ENCODE measurements around the gene PER1.

PER1 gene

GRCh38 chr17:8152112-8152775 lies at the start of gene PER1:
TSS of gene PER1 (minus strand) at chr17:8152404. CDS start at chr17:8150706, 1,698 bp downstream.
- DNase-seq (peak; percentile 84 to 94), ATAC-seq (peak; percentile 50)
- Mint-ChIP-seq H3K4me1 (peaks cover 27% of the 10 kb centered on the region), H3K27me3 (no peaks in the 10 kb centered on the region), H3K27ac (peak within 1 kb of the TSS; percentile 96 to 98), H3K4me3 (no peak within 1 kb of the TSS), H3K9me3 (no peaks in the 10 kb centered on the region)

- ATAC-seq = peak; percentile 60
Observed at GRCh38 chr17:8192070-8192815, 40.0 kb upstream of the PER1 start.

GRCh38 chr17:8190506-8190905 lies 38.3 kb upstream of the PER1 start:
- ATAC-seq (no peak), DNase-seq (no peak)
- H3K27me3 Mint-ChIP-seq = no peaks in the 10 kb centered on the region
- no peaks in the 10 kb centered on the region for H3K9me3 Mint-ChIP-seq
- no peak overlapping the region for H3K4me3 Mint-ChIP-seq
- no peak overlapping the region for H3K27ac Mint-ChIP-seq
- H3K4me1 Mint-ChIP-seq = no peaks in the 10 kb centered on the region

More at GRCh38 chr17:8192070-8192815, 40.0 kb upstream of the PER1 start:
- Mint-ChIP-seq H3K4me1 (peaks cover 13% of the 10 kb centered on the region), H3K27ac (no peak overlapping the region), H3K9me3 (no peaks in the 10 kb centered on the region), H3K27me3 (no peaks in the 10 kb centered on the region), H3K4me3 (no peak overlapping the region)
- peak; percentile 53 to 77 for DNase-seq

- Mint-ChIP-seq H3K27ac (peak within 1 kb of the TSS; percentile 93 to 98), H3K27me3 (no peaks in the 10 kb centered on the region), H3K4me3 (no peak within 1 kb of the TSS), H3K9me3 (no peaks in the 10 kb centered on the region), H3K4me1 (no peaks in the 10 kb centered on the region)
- DNase-seq (peak; percentile 93 to 97), ATAC-seq (peak; percentile 73)
Observed at GRCh38 chr17:8189711-8190477, 37.7 kb upstream of the PER1 start, which contains the start of gene BORCS6. TSS of gene BORCS6 (minus strand) at chr17:8190180. CDS start at chr17:8190140, 40 bp downstream.

- ATAC-seq (no peak), DNase-seq (peak; percentile 51 to 67)
- peak overlapping the region; percentile 59 to 98 for H3K27ac Mint-ChIP-seq
- no peaks in the 10 kb centered on the region for H3K9me3 Mint-ChIP-seq
- no peaks in the 10 kb centered on the region for H3K4me1 Mint-ChIP-seq
- H3K27me3 Mint-ChIP-seq = no peaks in the 10 kb centered on the region
- H3K4me3 Mint-ChIP-seq = no peak overlapping the region
Observed at GRCh38 chr17:8189041-8189710, 37.0 kb upstream of the PER1 start.

GRCh38 chr17:8188263-8188839 lies 36.1 kb upstream of the PER1 start:
- ATAC-seq = no peak
- H3K9me3 Mint-ChIP-seq = no peaks in the 10 kb centered on the region

GRCh38 chr17:8187517-8188262 lies 35.5 kb upstream of the PER1 start:
- Mint-ChIP-seq H3K4me1 (peaks cover 6% of the 10 kb centered on the region), H3K4me3 (no peak overlapping the region), H3K9me3 (no peaks in the 10 kb centered on the region), H3K27me3 (no peaks in the 10 kb centered on the region), H3K27ac (no peak overlapping the region)
- DNase-seq (peak; percentile 91 to 92), ATAC-seq (peak; percentile 45)

More at GRCh38 chr17:8188263-8188839, 36.1 kb upstream of the PER1 start:
- Mint-ChIP-seq H3K4me3 (no peak overlapping the region), H3K27me3 (no peaks in the 10 kb centered on the region), H3K27ac (no peak overlapping the region), H3K4me1 (peaks cover 6% of the 10 kb centered on the region)
- DNase-seq = peak; percentile 25 to 36

GRCh38 chr17:8186787-8187516 lies 34.7 kb upstream of the PER1 start:
- no peak overlapping the region for H3K4me3 Mint-ChIP-seq
- H3K27ac Mint-ChIP-seq = no peak overlapping the region
- peak; percentile 57 for ATAC-seq
- H3K9me3 Mint-ChIP-seq = no peaks in the 10 kb centered on the region
- H3K4me1 Mint-ChIP-seq = peaks cover 8% of the 10 kb centered on the region
- DNase-seq = peak; percentile 95 to 96
- no peaks in the 10 kb centered on the region for H3K27me3 Mint-ChIP-seq

GRCh38 chr17:8186446-8186786 lies 34.2 kb upstream of the PER1 start:
- DNase-seq (no peak), ATAC-seq (peak; percentile 9)
- Mint-ChIP-seq H3K9me3 (no peaks in the 10 kb centered on the region), H3K4me1 (peaks cover 14% of the 10 kb centered on the region), H3K4me3 (no peak overlapping the region), H3K27me3 (no peaks in the 10 kb centered on the region), H3K27ac (no peak overlapping the region)

GRCh38 chr17:8185582-8186445 lies 33.6 kb upstream of the PER1 start:
- Mint-ChIP-seq H3K27ac (no peak overlapping the region), H3K4me3 (no peak overlapping the region), H3K4me1 (peaks cover 14% of the 10 kb centered on the region), H3K27me3 (no peaks in the 10 kb centered on the region), H3K9me3 (no peaks in the 10 kb centered on the region)
- peak; percentile 10 for ATAC-seq
- DNase-seq = peak; percentile 91 to 94

GRCh38 chr17:8176998-8177731 lies 25.0 kb upstream of the PER1 start:
- Mint-ChIP-seq H3K27me3 (no peaks in the 10 kb centered on the region), H3K9me3 (no peaks in the 10 kb centered on the region), H3K4me1 (peaks cover 50% of the 10 kb centered on the region), H3K4me3 (peak overlapping the region; percentile 95 to 96), H3K27ac (peak overlapping the region in 1 of 2 donors; percentile 95)
- ATAC-seq (no peak), DNase-seq (no peak)

GRCh38 chr17:8176197-8176940 lies 24.2 kb upstream of the PER1 start, which contains the start of gene TMEM107:
TSS of gene TMEM107 (minus strand) at chr17:8176380. CDS start at chr17:8176286, 94 bp downstream.
- peak within 1 kb of the TSS; percentile 95 to 96 for H3K27ac Mint-ChIP-seq

More at GRCh38 chr17:8176197-8176940, 24.2 kb upstream of the PER1 start, which contains the start of gene TMEM107:
- no peaks in the 10 kb centered on the region for H3K27me3 Mint-ChIP-seq
- H3K4me3 Mint-ChIP-seq = peak within 1 kb of the TSS; percentile 95 to 96
- peak; percentile 69 for ATAC-seq
- DNase-seq = peak; percentile 78 to 86
- peaks cover 50% of the 10 kb centered on the region for H3K4me1 Mint-ChIP-seq
- H3K9me3 Mint-ChIP-seq = no peaks in the 10 kb centered on the region
